Stimulated activated CD8-positive, alpha-beta memory T cell treated with anti-CD3 and anti-CD28 coated beads, Interleukin-4, amount 100 ng/mL, for 48 hours (primary cell): ENCODE results near the gene ZNF791.
"Not testable (repeated sequence)": the region's sequence is repeated elsewhere in the genome, so short reads cannot be mapped to it uniquely, and the experiment has no call there.

Experiments
- DNase-seq: peaks from one replicate; pipeline ENCODE4 v3.0.0-alpha.2; 2020

The ZNF791 gene

GRCh38 chr19:12610540-12611360 lies at the start of gene ZNF791, which contains the start of gene ZNF490:
Gene ZNF791, plus strand, starts transcription at chr19:12610920. Its CDS starts 160 bp downstream, at chr19:12611080.
Gene ZNF490, minus strand, starts transcription at chr19:12610813. Its CDS starts 133 bp downstream, at chr19:12610680.
- DNase-seq, result peak; percentile 98

GRCh38 chr19:12564016-12564664 lies 46.6 kb upstream of the ZNF791 start:
- DNase-seq, result peak; percentile 99

DNA sequence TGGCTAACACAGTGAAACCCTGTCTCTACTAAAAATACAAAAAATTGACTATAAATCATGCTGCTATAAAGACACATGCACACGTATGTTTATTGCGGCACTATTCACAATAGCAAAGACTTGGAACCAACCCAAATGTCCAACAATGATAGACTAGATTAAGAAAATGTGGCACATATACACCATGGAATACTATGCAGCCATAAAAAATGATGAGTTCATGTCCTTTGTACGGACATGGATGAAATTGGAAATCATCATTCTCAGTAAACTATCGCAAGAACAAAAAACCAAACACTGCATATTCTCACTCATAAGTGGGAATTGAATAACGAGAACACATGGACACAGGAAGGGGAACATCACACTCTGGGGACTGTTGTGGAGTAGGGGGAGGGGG lies 44.3 kb upstream of the ZNF791 start:
- not testable (repeated sequence) for DNase-seq

DNA sequence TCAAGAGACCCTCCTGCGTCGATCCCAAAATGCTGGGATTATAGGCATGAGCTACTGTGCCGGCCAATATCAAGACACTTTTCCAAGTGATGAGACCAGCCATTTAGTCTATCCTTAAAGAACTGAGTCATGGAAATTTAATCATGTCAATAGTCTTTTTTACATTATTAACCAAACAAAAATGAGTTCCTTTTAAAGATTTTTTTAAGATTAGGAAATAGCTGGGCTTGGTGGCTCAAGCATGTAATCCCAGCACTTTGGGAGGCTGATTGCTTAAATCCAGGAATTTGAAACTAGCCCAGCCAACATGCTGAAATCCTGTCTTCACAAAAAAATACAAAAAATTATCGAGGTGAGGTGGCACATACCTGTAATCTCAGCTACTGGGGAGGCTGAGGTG lies 42.8 kb upstream of the ZNF791 start:
- no peak for DNase-seq

- no peak for DNase-seq
Measured at GRCh38 chr19:12574036-12574435, 36.7 kb upstream of the ZNF791 start.

GRCh38 chr19:12578641-12579040 lies 32.1 kb upstream of the ZNF791 start:
- no peak for DNase-seq

GRCh38 chr19:12580180-12580694 lies 30.5 kb upstream of the ZNF791 start:
- DNase-seq, result no peak

GRCh38 chr19:12581100-12581499 lies 29.6 kb upstream of the ZNF791 start:
- DNase-seq, result no peak

DNA sequence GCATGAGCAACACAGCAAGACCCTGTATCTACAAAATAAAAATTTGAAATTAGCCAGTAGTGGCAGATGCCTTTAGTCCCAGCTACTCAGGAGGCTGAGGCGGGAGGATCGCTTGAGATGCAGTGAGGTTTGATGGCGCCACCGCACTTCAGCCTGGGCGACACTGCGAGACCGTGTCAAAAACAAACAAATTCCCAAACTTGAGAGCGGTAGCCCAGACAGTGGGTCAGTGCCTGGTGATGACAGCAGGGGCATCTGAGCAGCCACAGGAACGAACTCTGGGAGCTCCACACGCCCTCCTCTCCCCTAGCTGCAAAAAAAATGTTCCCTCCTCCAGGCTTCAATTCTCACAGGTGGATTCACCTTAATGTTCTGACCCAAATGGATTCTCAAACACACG lies 14.2 kb upstream of the ZNF791 start:
- no peak for DNase-seq

DNA sequence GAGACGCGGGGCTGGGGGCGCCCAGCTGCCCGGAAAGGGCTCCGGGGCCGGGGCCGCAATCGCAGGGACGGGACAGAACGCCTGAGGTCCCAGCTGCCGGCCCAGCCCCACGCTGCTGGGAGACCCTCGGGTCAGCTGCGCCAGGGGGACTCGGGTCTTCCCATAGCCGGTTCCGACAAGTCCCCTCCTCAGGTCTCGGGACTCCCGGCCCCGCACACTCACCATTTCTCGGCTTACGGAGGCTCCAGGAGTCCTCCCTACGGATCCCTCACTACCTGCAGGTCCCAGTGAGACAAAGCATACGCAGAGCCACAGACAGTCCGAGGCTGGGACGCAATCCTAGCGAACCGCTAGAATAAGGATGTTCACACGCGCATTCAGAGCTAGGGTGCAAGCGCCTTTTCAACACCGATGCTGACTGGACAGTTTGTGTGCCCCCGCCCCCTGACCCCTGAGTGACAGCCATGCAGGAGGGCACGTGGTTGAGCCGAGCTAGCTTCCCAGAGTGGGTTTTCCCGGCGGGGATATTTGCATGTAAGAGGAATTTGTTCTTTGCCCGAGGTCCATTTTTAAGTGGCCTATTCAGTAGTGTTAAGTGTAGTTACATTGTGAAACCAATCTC lies 13.7 kb upstream of the ZNF791 start:
- no peak for DNase-seq

- no peak for DNase-seq
Measured at GRCh38 chr19:12597594-12597993, 13.1 kb upstream of the ZNF791 start.

- DNase-seq, result peak; percentile 50
Measured at GRCh38 chr19:12603714-12604113, 7.0 kb upstream of the ZNF791 start.

DNA sequence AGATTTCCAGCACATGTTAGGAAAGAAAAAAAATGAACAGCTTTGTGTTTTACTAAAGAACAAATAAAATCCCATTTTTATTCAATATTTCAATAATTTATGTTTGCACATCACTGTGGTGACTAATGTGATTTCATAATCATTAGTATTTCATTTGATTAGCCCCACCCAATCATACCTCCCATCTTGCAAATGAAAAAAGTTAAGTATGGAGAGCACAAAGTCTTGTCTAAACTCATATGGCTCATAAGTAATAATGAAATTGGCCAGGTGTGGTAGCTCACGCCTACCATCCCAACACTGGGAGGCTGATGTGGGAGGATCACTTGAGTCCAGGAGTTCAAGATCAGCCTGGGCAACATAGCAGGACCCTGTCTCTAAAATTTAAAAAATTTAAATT lies 3.9 kb upstream of the ZNF791 start:
- DNase-seq, result no peak

- no peak for DNase-seq
Measured at GRCh38 chr19:12607631-12608030, 3.1 kb upstream of the ZNF791 start.

DNA sequence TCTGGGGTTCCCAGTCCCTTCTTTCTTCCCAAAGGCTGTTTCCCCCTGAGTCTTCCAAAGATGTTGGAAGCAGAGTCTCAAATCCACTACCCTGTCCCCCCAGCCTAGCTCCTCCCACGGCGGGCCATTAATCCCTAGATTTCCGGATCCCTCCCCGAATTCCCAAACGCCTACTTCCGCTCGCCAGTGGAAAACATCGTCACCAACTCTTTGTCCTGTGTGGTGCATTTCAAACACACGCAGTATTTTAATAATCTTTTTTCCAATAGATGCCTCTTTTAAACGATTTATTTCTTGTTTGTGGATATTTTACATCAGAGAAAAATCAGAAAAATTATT lies 610 bp downstream of the ZNF791 start:
- DNase-seq, result no peak

GRCh38 chr19:12617646-12618045 lies 6.9 kb downstream of the ZNF791 start:
- DNase-seq, result no peak

- DNase-seq, result not testable (repeated sequence)
Measured at GRCh38 chr19:12621253-12622024, 10.7 kb downstream of the ZNF791 start.

GRCh38 chr19:12623361-12624031 lies 12.8 kb downstream of the ZNF791 start:
- DNase-seq, result no peak

DNA sequence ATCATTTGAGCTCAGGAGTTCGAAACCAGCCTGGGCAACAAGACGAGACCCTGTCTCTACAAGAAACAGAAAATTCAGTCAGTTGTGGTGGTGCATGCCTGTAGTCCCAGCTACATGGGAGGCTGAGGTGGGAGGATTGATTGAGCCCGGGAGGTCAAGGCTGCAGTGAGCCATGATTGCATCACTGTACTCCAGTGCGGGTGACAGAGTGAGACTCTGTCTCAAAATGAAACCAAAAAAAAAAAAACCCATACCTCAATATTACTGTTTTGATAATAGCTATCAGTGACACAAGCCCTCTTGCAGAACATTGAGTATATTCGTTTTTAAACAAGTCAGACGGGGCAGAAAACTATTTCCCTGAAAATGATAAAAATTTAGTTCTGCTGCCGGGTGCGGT lies 16.2 kb downstream of the ZNF791 start:
- DNase-seq, result no peak

GRCh38 chr19:12628040-12629022 lies 17.6 kb downstream of the ZNF791 start:
- DNase-seq, result no peak

DNA sequence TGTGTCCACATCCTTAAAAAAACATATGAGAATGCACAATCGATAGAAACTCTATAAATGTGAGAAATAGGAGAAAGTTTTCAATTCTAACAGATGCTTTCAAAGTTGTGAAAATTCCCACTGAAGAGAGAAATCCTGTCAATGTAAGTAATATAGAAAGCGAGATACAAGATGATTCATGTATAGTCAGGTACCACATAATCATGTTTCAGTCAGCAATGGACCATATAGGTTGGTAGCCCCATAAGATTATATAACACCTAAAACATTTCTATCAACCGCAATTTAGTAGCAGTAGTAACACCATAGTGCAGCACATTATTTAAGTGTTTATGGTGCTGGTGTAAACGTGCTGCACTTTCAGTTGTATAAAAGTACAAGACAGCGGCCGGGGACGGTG lies 18.5 kb downstream of the ZNF791 start:
- no peak for DNase-seq
